A673 (cell line): ENCODE data around the gene CDK19. TPM values are rescaled to one million over a fixed set of nuclear protein-coding genes. Genes with fewer than 3 reads are reported as not detected.
A peak's percentile ranks its signal among the peaks of the same experiment; 100 is the strongest.

Experiments used
- BruUV-seq: library from RNA; stranded (reverse); fragments of 400-500 nt; replicated peaks from 2 replicates; lab custom pipeline; 2021; lab: Mats Ljungman, UMichigan
- CTCF ChIA-PET: fragments of 300-600 bp; sonication (Branson Sonifier 250); formaldehyde crosslinking; loops from one replicate; lab custom pipeline; 2022; ENCODE audit warnings: antibody characterized with exemption; lab: Charles Lee
- POLR2A ChIA-PET: fragments of 300-600 bp; sonication (Branson Sonifier 250); formaldehyde crosslinking; loops from one replicate; lab custom pipeline; 2022; ENCODE audit warnings: antibody characterized with exemption; ENCODE audit not compliant: low non-redundant PET; lab: Charles Lee
- DNase-seq: peaks from one replicate; pipeline ENCODE4 v3.0.0-alpha.2; 2015; ENCODE audit warnings: low spot score
- H3K27ac ChIP-seq: fragments of 200-600 bp; sonication (generic); 2 replicates; pipeline ENCODE4 v1.5.1; 2016; ENCODE audit warnings: mixed run types, low read depth, mild to moderate bottlenecking, mixed read lengths, antibody characterized with exemption, low read length; ENCODE audit not compliant: poor library complexity, severe bottlenecking
- H3K27me3 ChIP-seq: fragments of 200-600 bp; sonication (generic); replicated peaks from 2 replicates; pipeline ENCODE4 v1.6.1; 2017; ENCODE audit warnings: mixed run types, low read depth, mild to moderate bottlenecking, mixed read lengths, antibody characterized with exemption, low read length; ENCODE audit not compliant: insufficient read depth, poor library complexity
- H3K36me3 ChIP-seq: fragments of 200-600 bp; sonication (generic); 2 replicates; pipeline ENCODE4 v1.6.1; 2016; ENCODE audit warnings: mixed run types, mild to moderate bottlenecking, mixed read lengths, antibody characterized with exemption, low read length; ENCODE audit not compliant: insufficient read depth, poor library complexity, severe bottlenecking
- H3K4me1 ChIP-seq: fragments of 200-600 bp; sonication (generic); 2 replicates; pipeline ENCODE4 v1.6.1; 2017; ENCODE audit warnings: mixed run types, mild to moderate bottlenecking, mixed read lengths, antibody characterized with exemption, low read length; ENCODE audit not compliant: insufficient read depth, poor library complexity, severe bottlenecking
- H3K4me3 ChIP-seq: fragments of 200-600 bp; sonication (generic); 2 replicates; pipeline ENCODE4 v1.5.1; 2016; ENCODE audit warnings: low read depth, mixed run types, mild to moderate bottlenecking, mixed read lengths, low read length; ENCODE audit not compliant: poor library complexity, severe bottlenecking
- H3K9me3 ChIP-seq: fragments of 200-600 bp; sonication (generic); 2 replicates; pipeline ENCODE4 v1.6.1; 2016; ENCODE audit warnings: mixed run types, low read depth, mild to moderate bottlenecking, mixed read lengths, antibody characterized with exemption, low read length; ENCODE audit not compliant: poor library complexity, severe bottlenecking
- EZH2 ChIP-seq: fragments of 200-600 bp; sonication (generic); IDR thresholded peaks from 2 replicates; pipeline ENCODE4 v1.6.1; 2017; ENCODE audit warnings: borderline replicate concordance, low read depth, mild to moderate bottlenecking, mixed read lengths, antibody characterized with exemption, low read length; ENCODE audit not compliant: poor library complexity, severe bottlenecking
- intact Hi-C: fragments of 100-400 bp; cut with micrococcal nuclease; formaldehyde crosslinking; loops from one replicate; pipeline ENCODE4 v1.10.0; 2022; ENCODE audit not compliant: unreplicated experiment
- total RNA-seq: library from RNA; stranded (reverse); gene quantifications from 2 replicates; pipeline ENCODE4 v1.2.3, GENCODE V29; 2021
- TF ChIP-seq, protein P1 (sequence below): fragments of 300-800, 200-600 bp; sonication (generic); conservative IDR thresholded peaks from 2 replicates; pipeline ENCODE4 v1.5.1; 2017; ENCODE audit warnings: low read depth, mild to moderate bottlenecking, antibody characterized with exemption, low read length, moderate library complexity, mixed read lengths

CDK19 gene
- total RNA-seq, 1 experiment from 2014 or later: 23.7 TPM

- peak overlapping the region; percentile 38 for H3K27ac ChIP-seq
- no peaks in the 10 kb centered on the region for H3K9me3 ChIP-seq
- H3K4me1 ChIP-seq: peaks cover 4% of the 10 kb centered on the region
- no peak for TF ChIP-seq EZH2
- ChIA-PET POLR2A (interaction anchor here (0.6 kb wide), 1 partner anchor 285 kb away, joined by 3 read pairs; the partner anchor contains the start of gene GTF3C6), CTCF (interaction anchor here (0.7 kb wide), 1 partner anchor 8 kb away, joined by 3 read pairs; no protein-coding TSS in a partner anchor)
- BruUV-seq: no TSS peak
- no peak overlapping the region for H3K4me3 ChIP-seq
- H3K36me3 ChIP-seq: no peaks in the 10 kb centered on the region
- intact Hi-C loops: no loop called here
- H3K27me3 ChIP-seq: no peaks in the 10 kb centered on the region
- peak; percentile 60 for DNase-seq
Observed at GRCh38 chr6:110674096-110674495, 141.2 kb downstream of the CDK19 start.

DNA sequence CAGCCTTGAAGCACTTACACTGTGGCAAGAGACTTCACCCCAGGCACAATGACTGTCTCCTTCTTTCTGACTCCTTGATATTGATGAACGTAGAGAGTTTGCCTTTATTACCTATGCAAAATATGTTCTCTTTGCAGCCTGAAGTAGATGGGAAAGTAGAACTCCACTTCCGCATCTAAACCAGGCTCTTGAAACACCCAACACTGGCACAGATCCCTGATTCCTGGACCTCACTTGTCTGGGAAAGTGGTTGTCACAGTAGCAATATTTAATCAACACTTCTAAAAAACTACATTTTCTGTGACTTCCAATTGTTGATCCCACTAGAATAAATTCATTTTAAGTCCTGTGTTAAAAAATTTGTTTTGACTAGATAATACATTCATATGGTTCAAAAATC lies 143.1 kb downstream of the CDK19 start:
- TF ChIP-seq, protein P1, sequence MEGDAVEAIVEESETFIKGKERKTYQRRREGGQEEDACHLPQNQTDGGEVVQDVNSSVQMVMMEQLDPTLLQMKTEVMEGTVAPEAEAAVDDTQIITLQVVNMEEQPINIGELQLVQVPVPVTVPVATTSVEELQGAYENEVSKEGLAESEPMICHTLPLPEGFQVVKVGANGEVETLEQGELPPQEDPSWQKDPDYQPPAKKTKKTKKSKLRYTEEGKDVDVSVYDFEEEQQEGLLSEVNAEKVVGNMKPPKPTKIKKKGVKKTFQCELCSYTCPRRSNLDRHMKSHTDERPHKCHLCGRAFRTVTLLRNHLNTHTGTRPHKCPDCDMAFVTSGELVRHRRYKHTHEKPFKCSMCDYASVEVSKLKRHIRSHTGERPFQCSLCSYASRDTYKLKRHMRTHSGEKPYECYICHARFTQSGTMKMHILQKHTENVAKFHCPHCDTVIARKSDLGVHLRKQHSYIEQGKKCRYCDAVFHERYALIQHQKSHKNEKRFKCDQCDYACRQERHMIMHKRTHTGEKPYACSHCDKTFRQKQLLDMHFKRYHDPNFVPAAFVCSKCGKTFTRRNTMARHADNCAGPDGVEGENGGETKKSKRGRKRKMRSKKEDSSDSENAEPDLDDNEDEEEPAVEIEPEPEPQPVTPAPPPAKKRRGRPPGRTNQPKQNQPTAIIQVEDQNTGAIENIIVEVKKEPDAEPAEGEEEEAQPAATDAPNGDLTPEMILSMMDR: no peak
- no peak for TF ChIP-seq EZH2
- Histone ChIP-seq H3K4me1 (peaks cover 4% of the 10 kb centered on the region), H3K4me3 (no peak overlapping the region), H3K9me3 (no peaks in the 10 kb centered on the region), H3K27ac (no peak overlapping the region), H3K27me3 (no peaks in the 10 kb centered on the region), H3K36me3 (no peaks in the 10 kb centered on the region)
- no peak for DNase-seq
- ChIA-PET CTCF (no interaction called here), POLR2A (no interaction called here)
- BruUV-seq: no TSS peak
- intact Hi-C loops: no loop called here

- Histone ChIP-seq H3K27me3 (no peaks in the 10 kb centered on the region), H3K36me3 (no peaks in the 10 kb centered on the region), H3K27ac (no peak overlapping the region), H3K9me3 (no peaks in the 10 kb centered on the region), H3K4me1 (peaks cover 4% of the 10 kb centered on the region), H3K4me3 (no peak overlapping the region)
- BruUV-seq: no TSS peak
- TF ChIP-seq, protein P1: no peak
- TF ChIP-seq EZH2: no peak
- POLR2A ChIA-PET: no interaction called here
- intact Hi-C loops: no loop called here
- no peak for DNase-seq
- CTCF ChIA-PET: no interaction called here
Observed at GRCh38 chr6:110671447-110671846, 143.8 kb downstream of the CDK19 start.

DNA sequence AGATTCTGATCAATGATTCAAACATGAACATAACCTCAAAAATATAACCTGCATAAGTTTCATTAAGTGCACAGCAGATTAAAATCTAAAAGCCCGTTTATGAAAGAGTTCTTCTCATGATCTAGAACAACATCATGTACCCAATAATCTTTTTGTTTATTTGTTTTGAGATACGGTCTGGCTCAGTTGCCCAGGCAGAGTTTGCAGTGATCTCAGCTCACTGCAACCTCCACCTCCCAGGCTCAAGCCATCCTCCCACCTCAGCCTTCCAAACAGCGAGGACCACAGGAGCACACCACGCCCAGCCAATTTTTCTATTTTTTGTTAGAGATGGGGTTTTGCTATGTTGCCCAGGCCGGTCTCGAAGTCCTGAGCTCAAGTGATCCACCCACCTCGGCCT lies 149.7 kb downstream of the CDK19 start:
- Histone ChIP-seq H3K27me3 (no peaks in the 10 kb centered on the region), H3K9me3 (no peaks in the 10 kb centered on the region), H3K4me3 (no peak overlapping the region), H3K4me1 (no peaks in the 10 kb centered on the region), H3K27ac (no peak overlapping the region), H3K36me3 (no peaks in the 10 kb centered on the region)
- POLR2A ChIA-PET: no interaction called here
- intact Hi-C loops: no loop called here
- BruUV-seq: no TSS peak
- CTCF ChIA-PET: no interaction called here
- no peak for DNase-seq
- TF ChIP-seq, protein P1: no peak
- TF ChIP-seq EZH2: no peak
